Raji (cell line): Measurements from ENCODE around the gene CERS3.

Experiments
- POLR2A ChIP-seq: IDR thresholded peaks from 2 replicates; pipeline ENCODE4 v1.6.1; 2011; ENCODE audit warnings: low read depth, low read length, control low read depth; ENCODE audit not compliant: insufficient read depth

CERS3 gene

DNA sequence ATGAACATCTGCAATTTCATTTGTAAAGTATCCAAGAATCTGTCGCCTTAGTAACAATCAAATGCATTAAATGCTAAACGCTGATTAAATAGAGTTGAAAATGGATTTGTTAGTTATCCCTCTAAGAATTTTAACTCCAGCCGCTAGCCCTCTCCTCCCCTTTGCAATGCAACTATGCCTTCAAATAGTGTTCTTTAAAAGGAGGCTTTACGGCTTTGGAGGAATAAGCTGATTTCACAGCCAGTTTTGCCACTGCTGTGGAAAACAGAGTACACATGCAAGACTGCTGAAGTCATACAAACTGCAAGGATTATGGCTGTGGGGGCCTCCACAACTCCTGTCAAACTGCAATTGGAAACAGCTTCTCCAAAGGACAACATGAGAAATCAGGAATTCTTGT, 89.2 kb downstream of the CERS3 start:
- no peak for TF ChIP-seq POLR2A

DNA sequence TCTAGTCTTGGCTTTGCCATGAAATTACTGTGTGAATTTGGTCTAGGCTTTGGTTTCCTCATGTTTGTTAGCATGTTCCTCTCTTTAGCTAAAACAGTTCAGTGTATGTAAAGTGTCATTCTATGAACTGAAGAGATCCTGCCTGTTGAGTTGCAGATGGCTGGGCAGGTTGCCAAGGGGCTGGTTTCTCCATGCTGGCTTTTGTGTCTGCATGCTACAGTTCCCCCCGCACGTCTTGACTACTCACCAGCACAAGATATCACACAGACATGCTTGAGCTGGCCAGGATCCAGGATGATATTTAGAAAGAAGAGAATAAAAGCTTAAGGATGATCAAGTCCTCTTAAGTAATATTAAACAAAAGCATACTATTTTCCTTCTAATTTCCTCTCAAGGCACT, 90.2 kb downstream of the CERS3 start:
- TF ChIP-seq POLR2A = no peak

DNA sequence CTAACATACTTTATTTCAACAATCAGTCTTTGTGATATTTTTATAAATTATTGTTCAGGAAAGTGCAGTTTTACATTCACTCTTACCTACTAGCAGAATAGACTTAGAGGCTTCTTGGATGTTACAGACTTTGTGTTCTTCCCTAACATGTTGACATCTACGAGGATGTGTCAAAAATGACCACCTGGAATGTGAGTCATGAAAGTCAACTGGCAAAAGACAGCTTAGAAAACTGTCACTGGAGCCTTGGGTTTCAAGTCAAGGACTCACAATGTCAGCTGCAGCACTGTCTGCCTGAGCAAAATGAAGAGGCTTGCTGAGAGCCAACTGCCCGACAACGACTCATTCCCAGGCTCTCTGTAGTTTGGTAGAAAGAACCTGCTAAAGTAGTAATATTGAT, 91.5 kb downstream of the CERS3 start:
- TF ChIP-seq POLR2A = no peak

DNA sequence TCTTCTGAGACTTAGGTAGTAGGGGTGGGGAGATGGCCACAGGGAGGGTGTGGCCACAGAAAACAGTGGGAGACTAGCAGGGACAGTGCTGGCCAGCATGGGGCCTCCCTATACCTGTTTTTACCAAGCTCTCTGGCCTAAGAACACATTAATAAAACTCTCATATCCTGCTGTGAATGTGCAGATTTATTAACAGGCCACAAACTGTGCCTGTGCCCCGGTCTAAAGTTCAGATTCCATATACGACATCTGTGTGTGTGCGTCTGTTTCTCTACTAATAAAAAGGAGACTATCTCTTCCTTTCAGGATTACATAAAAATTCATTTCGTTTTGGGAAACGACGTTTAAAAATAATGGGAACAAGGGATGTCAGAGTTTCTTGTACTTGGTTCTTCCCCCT, 94.2 kb downstream of the CERS3 start:
- TF ChIP-seq POLR2A = no peak

DNA sequence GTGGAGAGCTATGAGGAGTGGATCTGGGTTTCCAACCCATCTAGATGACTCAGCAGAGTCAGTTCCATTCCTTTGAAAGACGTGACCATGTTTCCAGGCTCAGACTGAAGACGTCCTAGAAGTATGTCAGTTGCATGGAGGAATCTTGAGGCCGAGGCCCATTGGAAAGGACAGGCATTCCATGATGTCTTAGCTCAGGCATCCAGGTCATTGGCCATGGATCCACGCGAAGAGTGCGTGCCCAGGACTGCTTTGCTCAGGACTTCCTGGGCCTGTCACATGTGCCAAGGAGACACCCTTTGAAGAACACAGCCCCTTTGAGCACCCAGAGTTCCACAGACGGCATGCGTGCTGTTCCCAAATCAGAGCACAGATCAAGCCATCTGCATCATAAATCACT, 94.7 kb downstream of the CERS3 start:
- TF ChIP-seq POLR2A = no peak

DNA sequence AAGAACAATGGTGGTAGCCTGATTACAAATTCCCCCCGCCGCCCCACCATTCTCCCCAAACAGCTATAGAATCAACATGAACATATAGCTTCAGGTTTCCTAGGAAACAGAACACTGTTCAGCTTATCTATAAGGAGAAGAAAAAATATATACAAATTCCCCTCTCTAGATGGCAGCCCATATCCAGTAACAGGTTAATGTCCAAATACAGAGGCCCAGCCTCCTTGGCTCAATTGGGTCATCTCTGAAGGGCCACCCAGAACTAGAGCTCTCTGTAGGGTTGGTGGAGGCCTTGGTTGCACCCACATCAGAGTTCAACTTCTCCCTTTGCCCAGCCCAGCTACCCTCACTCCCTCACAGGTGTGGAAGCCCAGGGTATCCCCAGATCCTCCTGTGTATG, 95.4 kb downstream of the CERS3 start:
- TF ChIP-seq POLR2A = no peak

DNA sequence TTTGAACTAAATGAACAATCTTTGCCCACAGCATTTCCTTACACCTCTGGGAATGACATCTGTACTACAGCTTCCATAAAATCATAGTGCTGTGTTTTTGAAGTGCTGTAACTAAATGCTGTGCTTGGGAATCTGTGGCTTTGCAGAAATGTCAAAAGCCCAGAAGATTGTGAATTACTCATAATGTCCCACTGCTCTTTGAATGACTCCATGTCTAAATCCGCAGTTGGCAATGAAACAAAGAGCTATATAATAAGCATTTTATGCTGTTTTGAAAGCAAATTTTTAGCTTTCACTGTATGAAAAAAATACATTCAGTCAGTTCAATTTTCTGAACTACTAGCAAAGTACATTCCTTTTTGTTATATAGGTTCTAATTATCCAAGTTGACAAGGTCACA, 98.3 kb downstream of the CERS3 start:
- no peak for TF ChIP-seq POLR2A

DNA sequence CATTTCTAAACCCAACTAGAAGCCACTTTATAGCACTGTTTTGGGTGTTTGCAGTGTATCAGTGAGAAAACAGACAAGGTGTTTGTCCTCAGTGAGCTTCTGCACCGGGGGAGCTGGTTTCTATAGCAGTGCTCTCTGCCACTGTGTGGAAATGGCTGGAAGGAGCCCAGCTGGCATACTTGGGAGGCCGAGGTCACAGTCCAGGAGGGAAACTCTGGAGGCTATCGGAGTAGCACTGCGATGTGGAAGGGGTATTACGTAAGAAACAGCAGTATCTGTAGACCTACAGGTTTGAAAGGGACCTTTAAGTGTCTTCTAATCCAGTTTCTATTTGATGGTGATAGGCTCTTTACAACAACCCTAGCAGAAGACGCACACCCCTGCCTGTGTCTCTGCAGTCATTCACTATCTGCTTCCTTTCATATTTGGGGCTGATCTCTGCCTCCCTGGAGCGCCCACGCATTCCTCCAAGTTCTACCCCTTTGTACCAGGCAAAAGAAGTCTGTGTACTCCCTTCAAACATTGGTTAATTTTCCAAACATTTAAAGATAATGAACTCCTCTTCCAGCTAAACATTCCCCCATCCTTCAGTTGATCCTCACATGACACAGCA, 99.5 kb downstream of the CERS3 start:
- TF ChIP-seq POLR2A = no peak

DNA sequence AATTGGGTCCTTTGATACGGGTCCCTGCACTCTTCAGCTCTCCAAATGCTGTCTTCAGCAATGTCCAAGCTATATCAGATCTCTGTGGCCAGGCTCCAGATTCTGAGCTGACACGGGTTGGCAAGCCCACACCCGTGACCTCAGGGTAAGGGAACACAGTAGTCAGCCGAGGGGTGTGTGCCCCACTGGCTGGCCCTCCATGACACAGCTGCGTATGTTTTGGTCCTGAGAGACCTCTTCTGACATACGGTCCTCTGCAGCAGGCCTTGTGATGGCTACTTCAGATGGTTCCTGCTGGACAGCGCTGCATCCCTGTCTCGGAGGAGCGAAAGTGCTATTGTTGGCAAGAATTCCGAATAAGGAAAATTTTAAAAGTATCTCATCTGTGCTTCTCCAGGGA, 101.8 kb downstream of the CERS3 start:
- no peak for TF ChIP-seq POLR2A

DNA sequence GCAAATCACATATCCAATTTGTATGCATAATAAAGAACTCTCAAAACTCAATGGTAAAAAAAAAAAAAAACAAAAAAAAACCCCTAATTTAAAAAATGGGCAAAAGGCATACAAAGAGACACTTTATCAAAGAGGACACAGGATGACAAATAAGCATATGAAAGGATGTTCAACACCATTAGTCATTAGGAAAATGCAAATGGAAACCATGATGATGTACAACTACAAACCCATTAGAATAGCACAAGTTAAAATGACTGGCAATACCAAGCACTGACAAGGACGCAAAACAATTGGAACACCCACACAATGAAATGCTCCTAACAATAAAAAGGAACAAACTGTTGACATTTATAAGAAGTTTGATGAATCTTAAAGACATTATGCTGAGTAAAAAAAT, 123.6 kb downstream of the CERS3 start:
- no peak for TF ChIP-seq POLR2A

DNA sequence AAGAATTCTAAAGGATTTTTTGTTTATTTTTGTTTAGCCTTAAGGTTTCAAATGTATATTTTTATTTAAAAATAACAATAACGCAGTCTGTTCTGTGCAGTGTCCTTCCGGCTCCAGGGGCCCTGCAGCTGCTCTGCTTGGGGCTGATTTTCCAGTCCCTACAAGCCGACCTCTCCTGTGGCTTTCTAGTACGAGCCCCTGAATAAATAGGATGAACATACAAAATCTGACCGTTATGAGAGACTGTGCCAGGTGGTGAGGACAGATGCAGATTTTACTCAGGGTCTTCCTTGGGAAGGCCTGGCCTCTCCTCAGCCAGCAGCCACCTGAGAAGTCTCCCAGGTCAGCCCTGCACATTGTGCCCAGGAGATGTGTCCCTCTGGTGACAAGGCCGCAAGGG, 127.8 kb downstream of the CERS3 start:
- TF ChIP-seq POLR2A = no peak

DNA sequence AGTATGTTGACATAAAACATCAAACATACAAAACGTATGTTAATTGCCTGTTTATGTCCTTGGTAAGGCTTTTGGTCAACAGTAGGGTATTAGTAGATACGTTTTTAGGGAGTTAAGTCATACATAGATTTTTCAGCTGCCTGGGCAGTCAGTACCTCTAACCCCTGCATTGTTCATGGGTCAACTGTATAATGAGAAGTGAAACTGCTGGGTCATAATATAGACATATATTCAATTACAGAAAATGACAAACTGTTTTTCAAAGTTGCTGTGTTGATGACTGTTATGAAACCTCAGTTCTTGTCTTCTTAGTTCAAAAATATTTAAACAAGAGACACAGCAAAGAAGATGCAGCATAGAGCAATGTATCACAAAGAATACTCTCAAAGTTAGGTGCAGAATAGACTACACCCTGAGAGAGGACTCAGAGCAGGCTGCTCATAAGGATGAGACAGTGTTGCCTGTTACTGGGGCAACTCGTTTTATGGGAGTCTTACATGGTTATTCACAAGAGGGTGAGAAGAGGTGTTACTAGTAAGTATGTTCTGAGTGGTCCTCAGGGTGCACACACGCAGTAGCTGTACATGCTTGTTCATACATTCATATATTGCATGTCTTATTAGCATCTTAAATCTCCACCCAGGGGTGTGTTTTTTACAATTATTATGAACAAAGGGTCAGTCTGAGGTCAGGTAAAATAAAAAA, 133.9 kb downstream of the CERS3 start:
- no peak for TF ChIP-seq POLR2A

DNA sequence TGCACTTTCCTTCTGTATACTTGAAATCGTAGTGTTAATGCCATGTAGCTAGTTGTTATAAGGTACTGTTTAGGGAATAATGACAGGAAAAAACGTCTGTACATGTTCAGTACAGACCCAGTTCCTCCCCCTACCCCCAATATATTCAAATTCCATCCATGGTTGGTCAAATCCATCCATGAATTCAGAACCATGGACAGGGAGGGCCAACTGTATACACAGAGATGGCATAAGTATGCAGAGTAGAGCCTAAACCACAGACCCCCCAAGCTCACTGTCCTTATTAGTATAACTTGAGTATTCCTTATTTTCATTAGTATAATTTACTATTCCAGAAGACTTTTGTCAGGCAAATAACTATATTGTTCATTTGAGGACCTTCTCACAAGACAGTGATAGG, 135.7 kb downstream of the CERS3 start:
- no peak for TF ChIP-seq POLR2A

DNA sequence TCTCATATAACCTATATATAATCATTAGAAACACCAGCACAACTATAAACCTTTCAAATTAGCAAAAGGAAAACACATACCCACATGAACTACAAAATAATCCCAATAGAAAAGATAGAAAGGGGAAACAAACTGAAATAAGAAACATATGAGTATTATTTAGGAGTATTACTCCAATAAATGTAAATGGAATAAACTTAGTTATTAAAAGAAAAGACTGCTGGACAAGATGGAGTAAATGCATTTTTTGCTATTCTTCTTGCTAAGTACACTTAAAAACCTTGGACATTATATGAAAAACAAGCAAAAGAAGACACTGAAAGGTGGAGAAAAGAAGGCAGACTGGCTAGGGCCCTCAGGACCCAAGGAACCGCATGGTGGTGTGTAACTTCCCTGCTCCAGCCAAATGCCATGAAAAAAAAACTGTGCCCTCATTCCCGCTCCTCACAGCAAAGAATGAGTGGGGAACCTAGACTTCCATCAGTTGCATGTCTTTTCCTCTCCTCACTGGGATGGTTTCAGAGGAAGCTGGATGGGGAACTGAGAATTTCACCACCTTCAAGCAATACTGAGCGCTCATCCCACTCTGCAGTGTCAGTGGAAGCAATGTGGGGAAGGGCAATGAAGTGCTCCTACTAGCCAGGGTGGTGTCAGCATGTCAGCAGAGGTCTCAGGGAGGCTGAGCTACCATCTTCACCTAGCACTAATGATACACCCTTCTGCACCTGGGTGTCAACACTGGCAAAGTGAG, 143.3 kb downstream of the CERS3 start:
- TF ChIP-seq POLR2A = no peak

DNA sequence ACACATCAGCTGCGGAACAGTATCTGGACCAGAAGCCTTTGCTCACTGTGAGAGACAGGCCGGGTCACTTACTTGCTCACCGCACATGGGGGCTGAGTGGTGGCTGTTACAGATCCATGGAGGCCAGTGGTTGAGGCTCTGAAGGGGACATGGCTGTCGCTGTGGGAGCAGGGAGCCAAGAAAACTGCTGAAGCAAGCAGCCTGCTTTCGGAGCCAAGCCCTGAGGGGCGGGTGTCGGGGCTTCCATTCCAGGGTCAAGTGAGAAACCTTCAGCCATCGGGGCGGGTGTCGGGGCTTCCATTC, 144.7 kb downstream of the CERS3 start:
- no peak for TF ChIP-seq POLR2A

DNA sequence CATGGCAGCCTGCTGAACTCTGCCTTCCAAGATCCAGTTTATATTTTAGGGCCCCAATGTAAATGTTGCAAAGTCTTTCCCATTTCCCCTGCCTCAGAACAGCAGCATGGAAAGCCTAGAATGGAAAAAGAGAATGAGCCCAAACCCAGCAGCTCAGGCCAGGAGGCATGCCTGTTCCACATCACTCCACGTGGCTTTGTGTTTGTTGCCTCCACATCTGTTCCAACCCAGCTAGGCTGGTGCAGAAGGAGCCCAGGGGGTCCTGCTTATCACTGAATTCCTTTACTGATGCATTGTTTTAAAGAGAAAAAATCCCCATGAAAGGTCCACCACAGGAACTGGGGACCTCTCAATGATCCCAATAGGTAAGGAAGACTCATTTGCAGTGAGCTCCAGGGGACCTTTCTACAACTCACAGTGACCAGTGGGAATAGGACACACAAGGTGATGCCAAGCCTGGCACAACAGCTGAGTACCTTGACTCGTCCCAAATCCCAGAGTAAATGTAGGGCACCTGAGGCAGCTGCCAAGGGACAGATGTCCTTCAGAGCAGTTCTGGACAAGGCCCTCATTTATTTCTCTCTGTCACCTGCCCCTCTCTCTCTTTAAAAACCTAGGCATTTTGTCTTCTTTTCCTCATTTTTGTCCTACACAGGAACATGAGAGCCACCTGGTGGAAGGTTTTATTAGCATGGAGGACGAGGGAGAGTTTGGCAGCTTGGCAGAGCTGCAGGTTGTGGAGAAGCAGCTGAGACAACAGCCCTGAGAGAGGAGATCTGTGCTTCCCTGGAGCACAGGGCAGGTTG, 145.2 kb downstream of the CERS3 start:
- TF ChIP-seq POLR2A = no peak
